Mesenchymal stem cell (in vitro differentiated cells and primary cell): ENCODE results near the gene TGM4.

Experiments used
- DNase-seq: peaks from one replicate; pipeline ENCODE4 v3.0.0-alpha.2; 2013
- H2AFZ ChIP-seq: one replicate; pipeline ENCODE4 v1.6.1; 2013; ENCODE audit warnings: low read depth, mild to moderate bottlenecking, control low read depth, inconsistent platforms, low read length, moderate library complexity
- H2AK5ac ChIP-seq: 2 replicates; pipeline ENCODE4 v1.6.1; 2013; ENCODE audit warnings: low read length, moderate library complexity, mild to moderate bottlenecking, inconsistent platforms; ENCODE audit not compliant: severe bottlenecking
- H2BK120ac ChIP-seq: one replicate; pipeline ENCODE4 v1.6.1; 2013; ENCODE audit warnings: low read depth, mild to moderate bottlenecking, inconsistent platforms, low read length, moderate library complexity
- H2BK12ac ChIP-seq, 2 experiments: one replicate each; pipeline ENCODE4 v1.6.1; 2013; ENCODE audit warnings: inconsistent platforms in 2 of 2, low read length in 2 of 2, mild to moderate bottlenecking in 2 of 2, moderate library complexity in 2 of 2, control low read depth in 1 of 2
- H2BK15ac ChIP-seq: one replicate; pipeline ENCODE4 v1.6.1; 2013; ENCODE audit warnings: mild to moderate bottlenecking, low read depth, inconsistent platforms; ENCODE audit not compliant: poor library complexity, severe bottlenecking
- H2BK5ac ChIP-seq: 2 replicates; pipeline ENCODE4 v1.6.1; 2013; ENCODE audit warnings: low read depth, mild to moderate bottlenecking, low read length, control low read depth, inconsistent platforms; ENCODE audit not compliant: poor library complexity, severe bottlenecking
- H3K14ac ChIP-seq, 2 experiments: one replicate each; pipeline ENCODE4 v1.6.1; 2013; ENCODE audit warnings: inconsistent platforms in 2 of 2, low read length in 2 of 2, control low read depth in 1 of 2, mild to moderate bottlenecking in 1 of 2, moderate library complexity in 1 of 2
- H3K18ac ChIP-seq, 2 experiments: one replicate each; pipeline ENCODE4 v1.6.1; 2013; ENCODE audit warnings: inconsistent platforms in 2 of 2, low read length in 2 of 2, control low read depth in 1 of 2, low read depth in 1 of 2, mild to moderate bottlenecking in 1 of 2
- H3K23ac ChIP-seq, 2 experiments: one replicate each; pipeline ENCODE4 v1.6.1; 2013; ENCODE audit warnings: inconsistent platforms in 2 of 2, low read length in 2 of 2, mild to moderate bottlenecking in 2 of 2, moderate library complexity in 2 of 2, control low read depth in 1 of 2
- H3K27ac ChIP-seq: 2 replicates; pipeline ENCODE4 v1.5.1; 2013; ENCODE audit warnings: mild to moderate bottlenecking, moderate library complexity, low read length, control low read depth, inconsistent platforms; ENCODE audit not compliant: poor library complexity, severe bottlenecking
- H3K27me3 ChIP-seq, 2 experiments: 2 replicates each; pipeline versions ENCODE4 v1.6.1 to v1.7.0; 2013; ENCODE audit warnings: low read length in 2 of 2, mild to moderate bottlenecking in 2 of 2, moderate library complexity in 2 of 2, control low read depth in 1 of 2, inconsistent platforms in 1 of 2; ENCODE audit not compliant: control insufficient read depth in 1 of 2, insufficient read depth in 1 of 2
- H3K36me3 ChIP-seq, 2 experiments: 2 replicates each; pipeline versions ENCODE4 v1.6.1 to v1.7.0; 2013; ENCODE audit warnings: low read length in 2 of 2, control low read depth in 1 of 2, inconsistent platforms in 1 of 2, low read depth in 1 of 2, mild to moderate bottlenecking in 1 of 2; ENCODE audit not compliant: insufficient read depth in 2 of 2, control insufficient read depth in 1 of 2
- H3K4ac ChIP-seq, 2 experiments: one replicate each; pipeline ENCODE4 v1.6.1; 2013; ENCODE audit warnings: inconsistent platforms in 2 of 2, low read length in 2 of 2, mild to moderate bottlenecking in 2 of 2, moderate library complexity in 2 of 2, control low read depth in 1 of 2, low read depth in 1 of 2
- H3K4me1 ChIP-seq: 2 replicates; pipeline ENCODE4 v1.6.1; 2013; ENCODE audit warnings: low read depth, low read length, control low read depth; ENCODE audit not compliant: control insufficient read depth, insufficient read depth
- H3K4me2 ChIP-seq: 2 replicates; pipeline ENCODE4 v1.6.1; 2013; ENCODE audit warnings: low read length, mild to moderate bottlenecking, inconsistent platforms; ENCODE audit not compliant: poor library complexity, severe bottlenecking
- H3K4me3 ChIP-seq, 2 experiments: 2 replicates each; pipeline versions ENCODE4 v1.5.1 to v1.7.0; 2013; ENCODE audit warnings: low read length in 2 of 2, mild to moderate bottlenecking in 2 of 2, control low read depth in 1 of 2, low read depth in 1 of 2; ENCODE audit not compliant: insufficient read depth in 1 of 2
- H3K79me1 ChIP-seq: replicated peaks from 2 replicates; pipeline ENCODE4 v1.6.1; 2013; ENCODE audit warnings: mild to moderate bottlenecking, control low read depth, low read length, inconsistent platforms; ENCODE audit not compliant: poor library complexity, severe bottlenecking
- H3K9ac ChIP-seq: 2 replicates; pipeline ENCODE4 v1.7.0; 2013; ENCODE audit warnings: mild to moderate bottlenecking, low read length, moderate library complexity
- H3K9me3 ChIP-seq: 2 replicates; pipeline ENCODE4 v1.7.0; 2013; ENCODE audit warnings: mild to moderate bottlenecking, low read length; ENCODE audit not compliant: control insufficient read depth
- H4K8ac ChIP-seq: one replicate; pipeline ENCODE4 v1.6.1; 2013; ENCODE audit warnings: inconsistent platforms, mild to moderate bottlenecking, low read length, moderate library complexity
- H4K91ac ChIP-seq: one replicate; pipeline ENCODE4 v1.6.1; 2013; ENCODE audit warnings: mild to moderate bottlenecking, low read length, inconsistent platforms
- WGBS: methylation state at CpG from one replicate; pipeline ENCODE4 v1.1.7; 2013; ENCODE audit warnings: mixed read lengths; 5-methylcytosine and 5-hydroxymethylcytosine counted together

TGM4 gene

DNA sequence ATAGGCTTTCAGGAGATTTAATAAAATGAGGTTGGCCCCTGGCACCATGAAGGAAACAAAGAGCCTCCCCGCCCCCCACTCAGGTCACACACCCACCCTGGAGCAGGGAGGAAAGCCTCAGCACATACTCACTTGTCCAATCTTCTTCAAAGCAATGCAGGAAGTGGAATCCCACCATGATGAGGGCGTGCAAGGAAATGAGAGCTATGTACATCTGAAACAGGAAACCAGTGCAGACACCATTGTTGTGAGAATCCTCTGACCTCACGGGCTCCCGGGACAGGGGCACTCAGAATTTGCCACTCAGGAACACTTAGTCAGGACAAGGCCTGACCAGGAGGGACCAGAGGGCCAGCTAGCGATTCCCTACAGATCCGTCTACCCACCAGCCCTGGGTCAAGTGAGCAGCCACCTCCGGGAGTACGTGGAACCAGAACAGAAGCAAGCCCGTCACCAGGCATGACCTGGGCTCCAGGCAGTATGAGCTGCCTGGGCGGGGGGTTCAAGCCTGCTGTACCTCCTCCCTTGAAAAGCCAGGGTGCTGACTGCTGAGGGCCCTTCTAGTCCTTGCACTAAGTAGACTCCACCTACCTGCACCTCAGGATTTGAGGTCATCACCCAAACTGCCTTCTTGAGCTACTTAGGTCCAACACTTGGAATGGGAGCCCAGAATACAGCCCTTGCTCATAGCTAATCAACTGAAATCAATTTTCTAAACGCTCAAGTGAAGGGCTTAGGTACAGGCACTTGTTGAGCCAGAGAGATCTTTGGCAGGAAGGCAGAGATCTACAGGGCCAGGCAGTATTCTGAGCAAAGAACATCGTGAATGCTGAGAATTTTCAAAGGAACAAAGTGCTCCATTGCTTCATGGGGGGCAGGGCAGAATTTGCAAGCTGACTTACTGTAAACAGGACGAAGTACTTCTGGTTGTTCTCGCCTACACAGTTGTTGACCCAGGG lies 58.9 kb downstream of the TGM4 start:
- H3K18ac ChIP-seq: no peak overlapping the region
- no peak overlapping the region for H4K91ac ChIP-seq
- no peak overlapping the region for H4K8ac ChIP-seq
- no peak overlapping the region for H3K14ac ChIP-seq
- H2AK5ac ChIP-seq: no peak overlapping the region
- peaks cover 64 to 83% of the 10 kb centered on the region in 2 experiments for H3K36me3 ChIP-seq
- no peak overlapping the region for H3K9ac ChIP-seq
- H3K4me2 ChIP-seq: no peak overlapping the region
- no peak overlapping the region for H2BK5ac ChIP-seq
- H3K4ac ChIP-seq: no peak overlapping the region
- H2AFZ ChIP-seq: no peak overlapping the region
- H2BK120ac ChIP-seq: no peak overlapping the region
- no peaks in the 10 kb centered on the region for H3K4me1 ChIP-seq
- H3K27me3 ChIP-seq: no peaks in the 10 kb centered on the region
- H3K79me1 ChIP-seq: peaks cover 30% of the 10 kb centered on the region
- H3K4me3 ChIP-seq: peak overlapping the region in 1 of 2 experiments; percentile 4
- no peak overlapping the region for H2BK12ac ChIP-seq
- no peak overlapping the region for H2BK15ac ChIP-seq
- no peak overlapping the region for H3K23ac ChIP-seq
- no peaks in the 10 kb centered on the region for H3K9me3 ChIP-seq
- 95% methylated on average over 14 of the region's 14 CpGs for WGBS
- no peak overlapping the region for H3K27ac ChIP-seq
- no peak for DNase-seq

DNA sequence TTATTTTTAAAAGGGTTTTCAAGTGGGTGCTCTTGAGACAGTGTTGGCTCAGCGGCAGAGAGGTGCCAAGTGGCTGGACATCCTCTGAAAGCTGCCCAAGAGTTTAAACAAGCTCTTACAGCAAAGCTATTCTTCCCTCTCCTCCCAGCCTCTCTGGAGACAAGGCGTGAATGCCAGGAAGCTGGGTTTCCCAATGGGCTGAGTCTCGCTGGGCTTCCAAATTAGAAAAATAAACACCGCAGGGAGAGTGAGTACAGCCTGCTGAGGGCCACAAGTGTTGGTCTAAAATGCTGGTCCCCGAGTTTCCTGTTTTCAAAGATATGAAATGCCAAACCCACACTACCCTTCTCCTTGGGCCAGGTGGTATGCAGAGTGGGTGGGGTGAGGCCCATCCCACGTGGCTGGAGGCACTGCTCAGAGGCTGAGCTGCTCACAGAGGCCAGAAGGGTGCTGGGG lies 65.2 kb downstream of the TGM4 start:
- Histone ChIP-seq H3K4me1 (peaks cover 7% of the 10 kb centered on the region), H3K4me2 (no peak overlapping the region), H2BK15ac (no peak overlapping the region), H3K27ac (no peak overlapping the region), H4K8ac (no peak overlapping the region), H3K9ac (no peak overlapping the region), H2BK5ac (no peak overlapping the region), H2AK5ac (no peak overlapping the region), H3K18ac (no peak overlapping the region), H2BK12ac (peak overlapping the region in 1 of 2 experiments; percentile 59), H3K9me3 (no peaks in the 10 kb centered on the region), H3K27me3 (no peaks in the 10 kb centered on the region), H3K4me3 (no peak overlapping the region), H3K79me1 (peaks cover 45% of the 10 kb centered on the region), H4K91ac (no peak overlapping the region), H2AFZ (no peak overlapping the region), H3K14ac (no peak overlapping the region), H3K4ac (no peak overlapping the region), H3K23ac (no peak overlapping the region), H2BK120ac (no peak overlapping the region), H3K36me3 (peaks cover 62 to 73% of the 10 kb centered on the region in 2 experiments)
- 63% methylated on average over 5 of the region's 6 CpGs for WGBS
- peak; percentile 47 for DNase-seq

DNA sequence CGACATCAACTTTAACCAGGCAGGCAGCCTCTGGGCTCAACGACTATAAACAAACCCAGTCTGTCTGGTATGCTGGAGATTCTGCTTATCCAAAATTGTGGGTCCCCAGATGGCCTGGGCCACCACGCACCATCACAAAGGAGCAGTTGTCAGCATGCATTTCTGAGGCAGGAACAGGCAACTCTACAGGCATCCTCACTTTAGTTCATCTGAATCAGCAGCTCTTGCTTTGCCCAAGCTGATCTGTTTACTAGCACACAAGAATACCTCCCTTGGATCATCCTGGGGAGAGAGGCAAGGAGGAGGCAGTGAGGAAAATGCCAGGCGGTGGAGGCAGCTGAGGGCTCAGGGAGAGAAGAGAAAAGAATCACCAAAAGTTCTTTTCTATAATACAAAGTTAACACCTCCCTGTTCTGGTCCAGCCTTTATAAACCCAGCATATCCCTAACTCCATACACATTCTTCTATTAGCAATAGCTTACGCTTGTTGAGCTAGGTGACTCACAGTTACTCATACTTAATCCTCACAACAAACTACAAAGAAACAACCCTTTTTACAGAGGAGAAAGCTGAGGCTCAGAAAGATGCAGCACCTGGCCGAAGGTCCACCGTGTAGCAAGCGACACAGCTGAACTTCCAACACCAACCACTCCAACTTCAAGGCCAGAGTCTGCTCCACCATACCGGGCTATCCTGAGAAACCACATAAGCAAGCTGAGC lies 68.0 kb downstream of the TGM4 start:
- Histone ChIP-seq H3K4me2 (no peak overlapping the region), H3K18ac (no peak overlapping the region), H4K8ac (no peak overlapping the region), H2AK5ac (no peak overlapping the region), H3K4me3 (no peak overlapping the region), H2BK5ac (no peak overlapping the region), H3K9ac (no peak overlapping the region), H3K79me1 (peaks cover 48% of the 10 kb centered on the region), H3K4me1 (peaks cover 7% of the 10 kb centered on the region), H3K4ac (no peak overlapping the region), H2BK12ac (no peak overlapping the region), H3K27ac (no peak overlapping the region), H3K23ac (no peak overlapping the region), H4K91ac (no peak overlapping the region), H2BK15ac (no peak overlapping the region), H3K9me3 (no peaks in the 10 kb centered on the region), H2AFZ (no peak overlapping the region), H3K14ac (no peak overlapping the region), H2BK120ac (no peak overlapping the region), H3K27me3 (no peaks in the 10 kb centered on the region), H3K36me3 (peaks cover 64 to 65% of the 10 kb centered on the region in 2 experiments)
- DNase-seq: peak; percentile 43
- WGBS: 84% methylated on average over 8 of the region's 9 CpGs

DNA sequence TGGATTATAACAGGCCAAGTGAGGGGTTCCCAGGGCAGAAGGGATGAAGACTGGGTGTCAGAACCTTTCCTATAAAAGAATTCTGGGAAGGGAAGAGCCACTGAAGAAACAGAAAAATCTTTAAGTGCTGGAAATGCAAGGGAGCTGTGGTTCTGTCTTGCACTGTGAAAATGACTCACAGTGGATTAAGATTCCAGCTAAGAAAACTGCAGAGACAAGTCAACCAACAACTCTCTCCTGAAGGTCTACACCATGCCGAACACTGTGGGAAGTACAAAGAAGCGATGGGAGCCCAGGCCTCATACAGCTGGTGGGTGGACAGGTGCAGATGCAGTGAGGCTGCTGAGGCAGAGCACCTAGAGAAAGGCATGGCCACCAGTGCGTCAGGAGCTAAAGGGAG lies 73.8 kb downstream of the TGM4 start:
- Histone ChIP-seq H3K14ac (no peak overlapping the region), H3K23ac (no peak overlapping the region), H3K27ac (no peak overlapping the region), H3K36me3 (peaks cover 18 to 23% of the 10 kb centered on the region in 2 experiments), H3K4me1 (no peaks in the 10 kb centered on the region), H4K91ac (no peak overlapping the region), H3K9me3 (no peaks in the 10 kb centered on the region), H3K18ac (no peak overlapping the region), H2BK120ac (no peak overlapping the region), H3K4me3 (no peak overlapping the region), H2BK5ac (no peak overlapping the region), H3K9ac (no peak overlapping the region), H4K8ac (no peak overlapping the region), H3K27me3 (no peaks in the 10 kb centered on the region), H3K4ac (no peak overlapping the region), H3K4me2 (no peak overlapping the region), H3K79me1 (peaks cover 44% of the 10 kb centered on the region), H2AK5ac (no peak overlapping the region), H2BK15ac (no peak overlapping the region), H2BK12ac (no peak overlapping the region), H2AFZ (no peak overlapping the region)
- DNase-seq: no peak
- WGBS: 98% methylated on average over 3 of the region's 3 CpGs
